WTC11 (cell line): ENCODE results near the gene TSPAN6. TPM values are rescaled to one million over a fixed set of nuclear protein-coding genes. Genes with fewer than 3 reads are reported as not detected.

Experiments
- ATAC-seq: fragments of 200-7000 bp; cut with Tn5 transposase; 2 replicates; pipeline ENCODE4 v1.10.0; 2021; ENCODE audit warnings: mild to moderate bottlenecking, moderate library complexity
- CTCF ChIA-PET: fragments of 300-600 bp; sonication (Branson Sonifier 250); formaldehyde crosslinking; loops from one replicate; lab custom pipeline; 2021; ENCODE audit warnings: antibody characterized with exemption; lab: Charles Lee
- POLR2A ChIA-PET: fragments of 350-600 bp; sonication (Branson Sonifier 250); formaldehyde crosslinking; loops from one replicate; lab custom pipeline; 2021; ENCODE audit warnings: antibody characterized with exemption; lab: Charles Lee
- DNase-seq: peaks from one replicate; pipeline ENCODE4 v3.0.0; 2021; ENCODE audit warnings: low spot score
- H3K27ac Mint-ChIP-seq: 2 replicates; pipeline ENCODE4 v1.8.0; 2021; ENCODE audit warnings: mixed read lengths
- H3K27me3 Mint-ChIP-seq: 2 replicates; pipeline ENCODE4 v1.8.0; 2021; ENCODE audit warnings: low read depth, mild to moderate bottlenecking, moderate library complexity, mixed read lengths
- H3K36me3 Mint-ChIP-seq: 2 replicates; pipeline ENCODE4 v1.8.0; 2021; ENCODE audit warnings: mixed read lengths
- H3K4me1 Mint-ChIP-seq: 2 replicates; pipeline ENCODE4 v1.8.0; 2022; ENCODE audit warnings: mixed read lengths
- H3K4me3 Mint-ChIP-seq: 2 replicates; pipeline ENCODE4 v1.8.0; 2021; ENCODE audit warnings: mild to moderate bottlenecking, moderate library complexity, mixed read lengths
- H3K9me3 Mint-ChIP-seq: 2 replicates; pipeline ENCODE4 v1.8.0; 2021; ENCODE audit warnings: mixed read lengths
- ATF1 ChIP-seq: sonication (generic); formaldehyde crosslinking; IDR thresholded peaks from 2 replicates; pipeline ENCODE4 v1.8.1; 2023; ENCODE audit warnings: mild to moderate bottlenecking, moderate library complexity, missing genetic modification reagents
- CDX4 ChIP-seq: fragments of 250-450 bp; sonication (Bioruptor Pico); IDR thresholded peaks from 2 replicates; pipeline ENCODE4 v1.9.0; 2021; ENCODE audit warnings: moderate library complexity, mild to moderate bottlenecking, inconsistent platforms, borderline replicate concordance
- CREM ChIP-seq: sonication (generic); formaldehyde crosslinking; IDR thresholded peaks from 2 replicates; pipeline ENCODE4 v1.8.1; 2022; ENCODE audit warnings: mild to moderate bottlenecking, missing genetic modification reagents, moderate library complexity
- E2F1 ChIP-seq: sonication (generic); formaldehyde crosslinking; IDR thresholded peaks from 2 replicates; pipeline ENCODE4 v1.8.0; 2022; ENCODE audit warnings: mild to moderate bottlenecking, missing genetic modification reagents
- FOXP4 ChIP-seq: sonication (generic); formaldehyde crosslinking; IDR thresholded peaks from 2 replicates; pipeline ENCODE4 v1.8.0; 2022; ENCODE audit warnings: mild to moderate bottlenecking, missing genetic modification reagents
- GTF2I ChIP-seq: fragments of 250-450 bp; sonication (Bioruptor Pico); conservative IDR thresholded peaks from 2 replicates; pipeline ENCODE4 v1.4.0; 2021; ENCODE audit warnings: mild to moderate bottlenecking
- HMGXB4 ChIP-seq: sonication (generic); formaldehyde crosslinking; IDR thresholded peaks from 2 replicates; pipeline ENCODE4 v1.8.1; 2023; ENCODE audit warnings: mild to moderate bottlenecking, moderate library complexity, missing genetic modification reagents
- NFYB ChIP-seq: sonication (generic); formaldehyde crosslinking; conservative IDR thresholded peaks from 2 replicates; pipeline ENCODE4 v1.8.0; 2022; ENCODE audit warnings: low read depth, missing genetic modification reagents
- NR1H2 ChIP-seq: sonication (generic); formaldehyde crosslinking; IDR thresholded peaks from 2 replicates; pipeline ENCODE4 v1.9.0; 2021; ENCODE audit warnings: mild to moderate bottlenecking, moderate library complexity, missing genetic modification reagents
- PRRX2 ChIP-seq: fragments of 250-450 bp; sonication (Bioruptor Pico); IDR thresholded peaks from 2 replicates; pipeline ENCODE4 v1.8.0; 2021; ENCODE audit warnings: mild to moderate bottlenecking
- RORB ChIP-seq: fragments of 250-450 bp; sonication (Bioruptor Pico); IDR thresholded peaks from 2 replicates; pipeline ENCODE4 v1.9.0; 2021; ENCODE audit warnings: mild to moderate bottlenecking
- SOX15 ChIP-seq: fragments of 250-450 bp; sonication (Bioruptor Pico); IDR thresholded peaks from 2 replicates; pipeline ENCODE4 v1.9.0; 2021; ENCODE audit warnings: mild to moderate bottlenecking
- TEAD1 ChIP-seq: sonication (generic); formaldehyde crosslinking; IDR thresholded peaks from 2 replicates; pipeline ENCODE4 v1.8.0; 2022; ENCODE audit warnings: mild to moderate bottlenecking, missing genetic modification reagents
- TP53 ChIP-seq: sonication (generic); formaldehyde crosslinking; IDR thresholded peaks from 2 replicates; pipeline ENCODE4 v1.8.1; 2023; ENCODE audit warnings: mild to moderate bottlenecking, missing genetic modification reagents
- ZBTB43 ChIP-seq: sonication (generic); formaldehyde crosslinking; IDR thresholded peaks from 2 replicates; pipeline ENCODE4 v1.8.1; 2023; ENCODE audit warnings: mild to moderate bottlenecking, missing genetic modification reagents
- ZNF232 ChIP-seq: sonication (generic); formaldehyde crosslinking; IDR thresholded peaks from 2 replicates; pipeline ENCODE4 v1.8.0; 2022; ENCODE audit warnings: mild to moderate bottlenecking, missing genetic modification reagents
- ZNF416 ChIP-seq: fragments of 250-450 bp; sonication (Bioruptor Pico); IDR thresholded peaks from 2 replicates; pipeline ENCODE4 v1.9.0; 2021; ENCODE audit warnings: mild to moderate bottlenecking, inconsistent platforms
- ZNF423 ChIP-seq: fragments of 250-450 bp; sonication (Bioruptor Pico); IDR thresholded peaks from 2 replicates; pipeline ENCODE4 v2.1.2; 2022; ENCODE audit warnings: mild to moderate bottlenecking, moderate library complexity
- ZNF512 ChIP-seq: sonication (generic); formaldehyde crosslinking; IDR thresholded peaks from 2 replicates; pipeline ENCODE4 v1.8.1; 2022; ENCODE audit warnings: missing genetic modification reagents, borderline replicate concordance
- ZNF671 ChIP-seq: fragments of 250-450 bp; sonication (Bioruptor Pico); IDR thresholded peaks from 2 replicates; pipeline ENCODE4 v1.8.0; 2021; ENCODE audit warnings: mild to moderate bottlenecking
- total RNA-seq: library from RNA; stranded (reverse); gene quantifications from 3 replicates; pipeline ENCODE4 v1.2.3, GENCODE V29; 2021
- TF ChIP-seq, protein P1 (sequence below): sonication (generic); formaldehyde crosslinking; IDR thresholded peaks from 2 replicates; pipeline ENCODE4 v1.8.0; 2023; ENCODE audit warnings: mild to moderate bottlenecking, missing genetic modification reagents
- TF ChIP-seq, protein P2 (sequence below): sonication (generic); formaldehyde crosslinking; IDR thresholded peaks from 2 replicates; pipeline ENCODE4 v1.8.0; 2023; ENCODE audit warnings: missing genetic modification reagents

Gene TSPAN6
- total RNA-seq, 1 experiment from 2014 or later, result 47.0 TPM

GRCh38 chrX:100587861-100588260 lies 48.7 kb downstream of the TSPAN6 start (continued):
- no peak for TF ChIP-seq FOXP4
- no peak for TF ChIP-seq ZNF232
- no peak for TF ChIP-seq E2F1 (CRISPR knock-in tag)
- no peak for TF ChIP-seq HMGXB4 (CRISPR knock-in tag)
- TF ChIP-seq ZNF423 (CRISPR knock-in tag), result no peak
- TF ChIP-seq SOX15, result no peak
- TF ChIP-seq, protein P1, sequence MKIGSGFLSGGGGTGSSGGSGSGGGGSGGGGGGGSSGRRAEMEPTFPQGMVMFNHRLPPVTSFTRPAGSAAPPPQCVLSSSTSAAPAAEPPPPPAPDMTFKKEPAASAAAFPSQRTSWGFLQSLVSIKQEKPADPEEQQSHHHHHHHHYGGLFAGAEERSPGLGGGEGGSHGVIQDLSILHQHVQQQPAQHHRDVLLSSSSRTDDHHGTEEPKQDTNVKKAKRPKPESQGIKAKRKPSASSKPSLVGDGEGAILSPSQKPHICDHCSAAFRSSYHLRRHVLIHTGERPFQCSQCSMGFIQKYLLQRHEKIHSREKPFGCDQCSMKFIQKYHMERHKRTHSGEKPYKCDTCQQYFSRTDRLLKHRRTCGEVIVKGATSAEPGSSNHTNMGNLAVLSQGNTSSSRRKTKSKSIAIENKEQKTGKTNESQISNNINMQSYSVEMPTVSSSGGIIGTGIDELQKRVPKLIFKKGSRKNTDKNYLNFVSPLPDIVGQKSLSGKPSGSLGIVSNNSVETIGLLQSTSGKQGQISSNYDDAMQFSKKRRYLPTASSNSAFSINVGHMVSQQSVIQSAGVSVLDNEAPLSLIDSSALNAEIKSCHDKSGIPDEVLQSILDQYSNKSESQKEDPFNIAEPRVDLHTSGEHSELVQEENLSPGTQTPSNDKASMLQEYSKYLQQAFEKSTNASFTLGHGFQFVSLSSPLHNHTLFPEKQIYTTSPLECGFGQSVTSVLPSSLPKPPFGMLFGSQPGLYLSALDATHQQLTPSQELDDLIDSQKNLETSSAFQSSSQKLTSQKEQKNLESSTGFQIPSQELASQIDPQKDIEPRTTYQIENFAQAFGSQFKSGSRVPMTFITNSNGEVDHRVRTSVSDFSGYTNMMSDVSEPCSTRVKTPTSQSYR (CRISPR knock-in tag), result no peak
- no peak for TF ChIP-seq GTF2I
- no peak for TF ChIP-seq ZBTB43
- TF ChIP-seq ZNF416 (CRISPR knock-in tag), result no peak
- no peak for TF ChIP-seq ZNF512 (CRISPR knock-in tag)
- TF ChIP-seq NR1H2 (CRISPR knock-in tag), result no peak
- TF ChIP-seq, protein P2, sequence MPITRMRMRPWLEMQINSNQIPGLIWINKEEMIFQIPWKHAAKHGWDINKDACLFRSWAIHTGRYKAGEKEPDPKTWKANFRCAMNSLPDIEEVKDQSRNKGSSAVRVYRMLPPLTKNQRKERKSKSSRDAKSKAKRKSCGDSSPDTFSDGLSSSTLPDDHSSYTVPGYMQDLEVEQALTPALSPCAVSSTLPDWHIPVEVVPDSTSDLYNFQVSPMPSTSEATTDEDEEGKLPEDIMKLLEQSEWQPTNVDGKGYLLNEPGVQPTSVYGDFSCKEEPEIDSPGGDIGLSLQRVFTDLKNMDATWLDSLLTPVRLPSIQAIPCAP, result no peak
- TF ChIP-seq NFYB (CRISPR knock-in tag), result no peak
- no peak for TF ChIP-seq ATF1 (CRISPR knock-in tag)
- TF ChIP-seq ZNF671 (CRISPR knock-in tag), result no peak

- Mint-ChIP-seq H3K4me1 (no peaks in the 10 kb centered on the region), H3K27me3 (no peaks in the 10 kb centered on the region; the same call in 1 of the 2 replicates), H3K9me3 (no peaks in the 10 kb centered on the region), H3K27ac (no peak overlapping the region), H3K4me3 (no peak overlapping the region), H3K36me3 (no peaks in the 10 kb centered on the region)
- DNase-seq (no peak), ATAC-seq (no peak)
- ChIA-PET CTCF (no interaction called here), POLR2A (no interaction called here)
- TF ChIP-seq RORB (CRISPR knock-in tag) (no peak), TEAD1 (CRISPR knock-in tag) (no peak), CREM (CRISPR knock-in tag) (no peak), CDX4 (no peak), TP53 (CRISPR knock-in tag) (no peak), PRRX2 (CRISPR knock-in tag) (no peak), ZNF423 (CRISPR knock-in tag) (no peak), GTF2I (no peak)
Measured at GRCh38 chrX:100586747-100587146, 49.9 kb downstream of the TSPAN6 start.
